Measurements from ENCODE around the gene SHTN1.

- no peak for TF ChIP-seq ARNTL (CRISPR knock-in tag; IDR thresholded peaks at IDR 0.05; ENCODE audit: borderline replicate concordance, low read depth)
- no peak for TF ChIP-seq GLIS3 (CRISPR knock-in tag; IDR thresholded peaks at IDR 0.05)
- no peak for TF ChIP-seq ZFP30 (CRISPR knock-in tag; IDR thresholded peaks at IDR 0.05)
- TF ChIP-seq ZNF565 (CRISPR knock-in tag; conservative IDR thresholded peaks at IDR 0.05; ENCODE audit: low read depth): no peak
- no peak for TF ChIP-seq TOX (CRISPR knock-in tag; IDR thresholded peaks at IDR 0.05; ENCODE audit: borderline replicate concordance)
- no peak for TF ChIP-seq TSHZ2 (CRISPR knock-in tag; IDR thresholded peaks at IDR 0.05)
- no peak for TF ChIP-seq PPARA (CRISPR knock-in tag; IDR thresholded peaks at IDR 0.05; ENCODE audit: borderline replicate concordance)
- TF ChIP-seq CSDC2 (CRISPR knock-in tag; IDR thresholded peaks at IDR 0.05): no peak
Observed at GRCh38 chr10:116919706-116920105, 85.3 kb downstream of the SHTN1 start.

All from SK-N-SH treated with all-trans-retinoic acid at 6 μM for 48 hours (cell line).